HG03469 (cell line): ENCODE results near the gene CT45A2.
"Not testable (repeated sequence)": the region's sequence is repeated elsewhere in the genome, so short reads cannot be mapped to it uniquely, and the experiment has no call there.

Experiments
- ATAC-seq: cut with Tn5 transposase; IDR thresholded peaks from one replicate; pipeline ENCODE4 v1.9.1; 2021; ENCODE audit warnings: mild to moderate bottlenecking, moderate library complexity, moderate number of reproducible peaks; ENCODE audit not compliant: unreplicated experiment

CT45A2 gene

GRCh38 chrX:135819912-135820311 is at the start of gene CT45A2:
TSS of gene CT45A2 (minus strand) at chrX:135820012. CDS start at chrX:135816265, 3,747 bp downstream.
- ATAC-seq = not testable (repeated sequence)

- not testable (repeated sequence) for ATAC-seq
Observed at GRCh38 chrX:135854438-135854837, 34.6 kb upstream of the CT45A2 start, which contains the start of gene CT45A8. TSS of gene CT45A8 (minus strand) at chrX:135854538. CDS start at chrX:135850783, 3,755 bp downstream.

- ATAC-seq = not testable (repeated sequence)
Observed at GRCh38 chrX:135837180-135837579, 17.4 kb upstream of the CT45A2 start, which contains the start of gene CT45A7. TSS of gene CT45A7 (minus strand) at chrX:135837280. CDS start at chrX:135833533, 3,747 bp downstream.

- not testable (repeated sequence) for ATAC-seq
Observed at GRCh38 chrX:135802687-135803086, 17.1 kb downstream of the CT45A2 start, which contains the start of gene CT45A6. TSS of gene CT45A6 (minus strand) at chrX:135802787. CDS start at chrX:135798993, 3,794 bp downstream.

- ATAC-seq = not testable (repeated sequence)
Observed at GRCh38 chrX:135785403-135785802, 34.4 kb downstream of the CT45A2 start, which contains the start of gene CT45A5. TSS of gene CT45A5 (minus strand) at chrX:135785503. CDS start at chrX:135781729, 3,774 bp downstream.

- ATAC-seq = not testable (repeated sequence)
Observed at GRCh38 chrX:135768091-135768490, 51.7 kb downstream of the CT45A2 start, which contains the start of gene CT45A3. TSS of gene CT45A3 (minus strand) at chrX:135768191. CDS start at chrX:135764444, 3,747 bp downstream.
